HG02973 (cell line): ENCODE data around the gene HIPK3.

ENCODE experiments used
- ATAC-seq: cut with Tn5 transposase; IDR thresholded peaks from one replicate; pipeline ENCODE4 v1.9.1; 2021; ENCODE audit warnings: moderate library complexity; ENCODE audit not compliant: unreplicated experiment

HIPK3 gene

GRCh38 chr11:33389635-33390034 lies 132.5 kb downstream of the HIPK3 start:
- ATAC-seq, result peak; percentile 67

- ATAC-seq, result no peak
Observed at GRCh38 chr11:33390944-33391892, 134.0 kb downstream of the HIPK3 start.

- no peak for ATAC-seq
Observed at GRCh38 chr11:33391893-33392251, 134.7 kb downstream of the HIPK3 start.

GRCh38 chr11:33394431-33395109 lies 137.4 kb downstream of the HIPK3 start:
- ATAC-seq, result no peak

GRCh38 chr11:33396361-33396760 lies 139.2 kb downstream of the HIPK3 start:
- no peak for ATAC-seq

GRCh38 chr11:33399421-33399820 lies 142.2 kb downstream of the HIPK3 start:
- ATAC-seq, result no peak

- no peak for ATAC-seq
Observed at GRCh38 chr11:33402066-33402465, 144.9 kb downstream of the HIPK3 start.

GRCh38 chr11:33403344-33403743 lies 146.2 kb downstream of the HIPK3 start:
- no peak for ATAC-seq

- ATAC-seq, result no peak
Observed at GRCh38 chr11:33405834-33406602, 148.8 kb downstream of the HIPK3 start.
